GM12891 (cell line): ENCODE results near the gene PCBP3.

Source experiments
- PAX5 ChIP-seq: IDR thresholded peaks from 2 replicates; pipeline ENCODE4 v1.6.1; 2011; ENCODE audit warnings: low read length, moderate library complexity, mild to moderate bottlenecking; ENCODE audit not compliant: insufficient read depth, severe bottlenecking
- POLR2A ChIP-seq: IDR thresholded peaks from 2 replicates; pipeline ENCODE4 v1.6.1; 2011; ENCODE audit warnings: low read depth, low read length, control low read depth
- POLR2AphosphoS5 ChIP-seq: IDR thresholded peaks from 2 replicates; pipeline ENCODE4 v1.6.1; 2011; ENCODE audit warnings: low read depth, low read length, control low read depth
- POU2F2 ChIP-seq: IDR thresholded peaks from 2 replicates; pipeline ENCODE4 v1.6.1; 2011; ENCODE audit warnings: low read depth, mild to moderate bottlenecking, control low read depth, low read length, moderate library complexity
- SPI1 ChIP-seq: IDR thresholded peaks from 2 replicates; pipeline ENCODE4 v1.6.1; 2011; ENCODE audit warnings: low read depth, low read length, control low read depth
- TAF1 ChIP-seq: IDR thresholded peaks from 2 replicates; pipeline ENCODE4 v1.6.1; 2011; ENCODE audit warnings: low read depth, low read length, control low read depth

GRCh38 chr21:45934554-45934953, 291.0 kb downstream of the PCBP3 start:
- TF ChIP-seq POLR2A (no peak), POLR2AphosphoS5 (no peak), TAF1 (no peak), SPI1 (no peak), POU2F2 (no peak), PAX5 (no peak)
